GM11168 (cell line): ENCODE data around the gene CHML.

Experiments used
- in situ Hi-C: fragments of 300-500 bp; cut with MboI; formaldehyde crosslinking; loops from one replicate; pipeline ENCODE4 v1.12.0; 2022; ENCODE audit warnings: low sequenced_read_pairs; ENCODE audit not compliant: unreplicated experiment

The CHML gene

DNA sequence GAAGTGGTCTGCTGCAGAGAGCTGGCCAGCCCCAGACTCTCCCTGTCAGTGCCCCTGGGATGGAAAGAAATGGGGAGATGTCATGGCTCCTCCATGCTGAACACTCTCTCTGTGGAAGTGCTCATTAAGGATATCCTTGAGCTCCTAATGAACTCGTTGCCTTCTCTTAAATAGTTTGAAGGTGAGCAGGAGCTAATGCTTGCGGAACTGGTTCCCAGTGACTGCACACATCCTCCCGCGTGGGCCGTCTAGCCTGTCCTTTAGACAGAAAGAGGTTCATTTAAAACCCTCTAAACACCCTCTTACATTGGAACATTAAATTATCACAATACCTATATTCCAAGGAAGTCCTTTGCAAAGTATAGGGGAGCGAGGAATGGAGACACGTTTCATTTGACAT, 6.0 kb upstream of the CHML start:
- in situ Hi-C loops: no loop called here

DNA sequence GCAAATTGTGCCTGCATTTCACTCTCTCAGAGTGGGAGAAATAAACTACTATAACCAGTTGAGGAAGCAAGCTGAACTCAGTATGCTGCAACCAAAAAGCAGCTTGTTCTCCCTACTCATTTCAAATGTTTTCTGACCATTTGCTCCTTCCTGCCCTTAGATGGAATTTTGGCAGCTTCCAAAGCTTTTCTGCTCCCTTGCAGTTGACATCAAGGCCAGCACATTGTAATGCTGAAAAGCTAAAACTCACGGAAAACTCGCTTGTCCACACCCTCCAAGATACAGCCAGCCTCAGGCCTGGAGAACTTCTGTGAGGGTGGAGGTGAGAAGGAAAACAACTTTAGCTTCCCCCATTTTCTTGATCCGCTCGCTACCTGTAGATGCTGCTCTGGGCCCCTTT, 5.0 kb upstream of the CHML start:
- in situ Hi-C loops: no loop called here

DNA sequence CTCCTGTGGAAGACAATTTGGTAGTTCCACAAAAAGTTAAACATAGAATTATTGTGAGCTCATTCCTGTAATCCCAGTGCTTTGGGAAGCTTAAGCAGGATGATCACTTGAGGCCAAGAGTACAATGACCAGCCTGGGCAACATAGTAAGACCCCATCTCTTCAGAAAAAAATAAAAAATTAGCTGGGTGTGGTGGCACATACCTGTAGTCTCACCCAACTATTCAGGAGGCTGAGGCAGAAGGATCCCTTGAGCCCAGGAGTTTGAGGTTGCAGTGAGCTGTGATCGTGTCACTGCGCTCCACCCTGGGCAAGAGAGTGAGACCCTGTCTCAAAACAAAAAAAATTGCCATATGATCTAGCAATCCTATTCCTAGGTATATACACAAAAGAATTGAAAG, 4.1 kb upstream of the CHML start:
- in situ Hi-C loops: no loop called here

DNA sequence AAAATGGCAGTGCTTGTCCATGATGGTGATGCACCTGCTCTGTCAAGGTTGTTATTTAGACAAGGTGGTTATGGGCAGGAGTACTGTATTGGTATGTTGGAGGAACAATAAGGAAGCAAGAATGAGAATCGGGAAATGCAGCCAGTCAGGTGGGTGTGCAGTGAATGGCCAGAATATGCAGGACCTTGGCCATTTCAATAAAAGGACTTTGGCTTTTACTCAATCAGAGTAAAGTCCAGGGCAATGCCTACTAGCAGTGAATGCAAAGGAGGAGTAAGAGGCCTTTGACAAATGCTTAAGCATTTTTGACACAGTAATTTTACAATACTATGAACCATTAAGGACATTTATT, 2.4 kb upstream of the CHML start:
- in situ Hi-C loops: no loop called here

DNA sequence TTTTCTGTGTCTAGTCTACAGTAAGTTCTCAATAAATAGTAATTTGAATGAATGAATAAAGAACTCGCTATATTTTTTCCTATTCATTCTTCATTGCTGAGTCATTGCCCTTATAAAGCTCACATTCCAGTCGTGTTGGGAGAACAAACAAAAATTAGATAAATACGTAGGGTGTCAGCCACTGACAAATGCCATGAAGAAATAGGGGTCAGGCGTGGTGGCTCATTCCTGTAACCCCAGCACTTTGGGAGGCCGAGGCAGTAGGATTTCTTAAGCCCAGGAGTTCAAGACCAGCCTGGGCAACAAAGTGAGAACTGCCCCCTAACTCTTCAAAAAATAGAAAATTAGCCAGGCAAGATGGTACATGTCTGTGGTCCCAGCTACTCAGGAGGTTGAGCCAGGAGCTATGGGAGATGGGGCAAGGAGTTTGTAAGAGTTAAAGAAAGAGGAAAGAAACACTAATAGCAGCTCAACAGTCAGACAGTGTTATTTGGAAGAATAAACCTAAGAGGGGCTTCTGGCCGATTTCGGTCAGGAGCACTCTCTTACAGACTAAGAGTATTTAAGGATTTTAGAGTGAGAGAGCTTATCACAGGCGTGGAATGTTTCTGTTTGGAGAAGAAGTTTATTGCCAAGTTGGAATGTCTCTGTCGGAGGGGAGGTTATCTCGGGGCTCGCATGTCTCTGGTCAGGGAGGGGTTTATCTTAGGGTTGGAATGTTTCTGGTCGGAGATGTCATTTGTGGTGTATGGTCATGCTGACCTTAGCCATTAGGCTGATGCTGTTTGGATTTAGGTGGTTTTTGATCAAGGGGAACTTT, 1.8 kb upstream of the CHML start:
- in situ Hi-C loops: no loop called here

DNA sequence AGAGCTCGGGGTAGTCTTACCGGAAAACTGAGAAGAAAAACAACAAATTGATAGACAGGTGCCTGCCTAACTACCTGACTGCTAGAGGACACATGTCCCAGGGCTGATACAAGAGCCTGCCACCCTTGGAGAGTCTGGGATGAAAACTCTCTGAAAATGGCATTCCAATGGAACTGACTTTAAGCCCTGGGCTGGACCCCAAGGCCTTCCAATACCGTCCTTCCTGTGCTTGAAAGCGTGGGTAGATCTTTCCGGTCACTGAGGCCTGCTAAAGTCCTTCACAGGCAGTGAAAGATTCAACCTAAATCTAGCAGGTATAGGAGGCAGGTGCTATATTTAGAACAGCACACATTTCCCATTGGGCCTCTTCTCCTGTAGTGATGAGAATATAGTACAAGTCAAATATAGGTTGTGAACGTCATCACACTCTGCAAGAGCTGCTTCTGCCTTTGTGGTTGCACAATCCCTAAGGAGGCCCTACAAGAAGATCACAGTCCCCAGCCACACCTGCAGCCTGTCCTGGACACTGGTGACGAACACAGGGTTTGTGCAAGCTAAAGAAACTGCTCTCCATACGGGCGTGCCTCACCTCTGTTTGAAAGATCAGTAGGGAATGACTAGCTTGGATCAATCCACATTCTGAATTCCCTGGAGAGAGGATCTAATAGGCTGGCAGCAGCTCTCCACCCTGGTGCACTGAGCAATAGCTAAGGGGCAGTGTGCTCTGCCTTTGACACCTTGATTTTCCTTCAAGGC, 876 bp upstream of the CHML start:
- in situ Hi-C loops: no loop called here

DNA sequence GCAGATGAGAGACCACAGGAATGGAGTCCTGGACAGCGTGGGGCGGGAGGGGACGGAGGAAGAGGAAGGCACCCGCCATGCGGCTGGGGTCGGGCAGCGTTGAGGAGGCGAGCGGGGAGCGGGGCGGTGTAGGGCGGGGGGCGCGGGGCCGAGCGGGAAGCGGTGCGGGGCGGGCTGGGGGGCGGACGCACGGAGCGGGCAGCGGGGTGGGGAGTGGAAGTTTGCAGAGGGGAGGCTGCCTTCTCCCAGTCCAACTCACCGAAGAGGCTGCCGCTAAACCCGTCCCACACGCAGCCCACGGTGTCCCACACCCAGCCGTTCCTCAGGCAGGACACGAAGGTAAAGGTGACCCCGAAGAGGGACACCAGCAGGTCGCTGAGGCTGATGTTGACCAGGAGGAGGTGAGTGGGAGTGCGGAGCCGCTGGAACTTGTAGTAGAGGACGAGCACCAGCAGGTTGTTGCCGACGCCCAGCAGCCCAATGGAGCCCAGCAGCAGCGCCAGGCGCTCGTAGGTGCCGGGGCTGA, 483 bp downstream of the CHML start:
- in situ Hi-C loops: no loop called here

DNA sequence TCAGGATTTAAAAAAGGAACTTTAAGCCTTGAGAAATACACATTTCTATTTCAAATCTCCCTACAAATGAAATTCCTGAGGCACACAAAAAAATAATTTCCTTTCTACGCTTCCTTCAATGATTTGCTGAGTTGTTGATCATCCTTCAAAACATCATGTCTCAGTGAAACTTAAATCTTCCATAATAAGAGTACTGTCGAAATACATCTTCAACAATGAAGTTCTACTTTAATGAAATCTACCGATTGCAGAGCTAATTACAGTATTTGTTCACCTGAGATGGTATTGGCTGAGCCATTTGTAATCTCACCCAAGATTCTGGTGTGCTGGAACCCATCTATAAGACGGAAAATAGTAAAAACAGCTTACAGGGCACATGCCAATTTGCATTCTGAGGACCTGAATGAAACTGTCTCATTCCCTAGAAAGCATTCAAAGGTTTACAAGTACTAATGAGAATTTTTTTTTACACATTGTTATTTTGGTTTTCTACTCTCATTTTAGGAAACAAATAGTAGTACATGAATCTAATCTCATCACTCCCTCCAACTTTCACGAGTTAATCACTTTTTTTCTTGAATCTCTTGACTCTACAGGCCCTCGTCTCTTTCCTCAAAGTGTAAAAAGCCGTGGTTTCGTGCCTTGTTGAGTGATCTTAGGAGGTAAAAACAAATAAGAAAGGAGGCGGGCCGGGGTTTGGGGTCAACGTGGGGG, 1.1 kb downstream of the CHML start:
- in situ Hi-C loops: no loop called here

DNA sequence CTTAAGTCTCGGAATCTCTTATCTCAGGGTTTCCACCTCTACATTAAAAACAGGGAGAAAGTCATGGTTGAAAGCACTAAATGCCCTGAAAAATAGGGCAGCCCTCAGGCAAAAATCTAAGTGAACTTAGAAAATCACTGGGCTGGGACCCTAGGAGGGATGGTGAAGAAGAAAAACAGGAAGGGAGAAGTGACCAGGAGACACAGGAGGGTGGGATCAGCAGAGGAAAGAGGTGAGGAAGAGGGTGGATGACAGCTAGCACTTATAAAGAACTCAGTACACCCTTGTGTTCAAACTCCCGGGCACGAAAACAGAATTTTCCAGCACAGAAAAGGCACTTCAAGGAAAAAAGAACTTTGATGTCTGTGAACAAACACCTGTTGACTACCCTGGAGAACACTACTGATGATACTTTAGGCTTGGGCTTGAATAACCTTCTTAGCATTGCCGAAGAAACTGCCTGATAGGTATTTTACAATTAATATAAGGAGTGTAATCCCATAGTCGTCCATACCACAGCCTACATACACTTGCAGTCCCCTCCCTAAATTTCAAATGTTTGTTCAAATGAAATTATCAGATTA, 2.0 kb downstream of the CHML start:
- in situ Hi-C loops: no loop called here

DNA sequence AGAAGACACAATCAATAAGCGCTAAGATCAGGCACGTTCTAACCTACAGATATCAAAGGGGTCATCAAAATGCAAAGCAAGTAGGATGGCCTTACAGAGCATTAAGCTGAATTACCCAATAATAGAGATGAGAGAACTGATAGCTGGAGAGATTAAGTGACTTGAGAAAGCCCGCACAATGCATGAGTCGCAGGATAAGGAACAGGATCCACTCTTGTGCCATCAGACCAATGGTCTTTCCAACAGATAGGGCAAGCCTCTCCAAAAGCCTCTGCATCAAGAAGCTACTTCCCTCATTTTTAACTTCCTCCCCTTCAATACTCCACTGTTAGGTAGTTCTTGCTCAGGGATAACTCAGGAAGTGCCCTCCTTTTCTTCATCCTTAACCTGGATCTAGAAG, 2.6 kb downstream of the CHML start:
- in situ Hi-C loops: no loop called here

DNA sequence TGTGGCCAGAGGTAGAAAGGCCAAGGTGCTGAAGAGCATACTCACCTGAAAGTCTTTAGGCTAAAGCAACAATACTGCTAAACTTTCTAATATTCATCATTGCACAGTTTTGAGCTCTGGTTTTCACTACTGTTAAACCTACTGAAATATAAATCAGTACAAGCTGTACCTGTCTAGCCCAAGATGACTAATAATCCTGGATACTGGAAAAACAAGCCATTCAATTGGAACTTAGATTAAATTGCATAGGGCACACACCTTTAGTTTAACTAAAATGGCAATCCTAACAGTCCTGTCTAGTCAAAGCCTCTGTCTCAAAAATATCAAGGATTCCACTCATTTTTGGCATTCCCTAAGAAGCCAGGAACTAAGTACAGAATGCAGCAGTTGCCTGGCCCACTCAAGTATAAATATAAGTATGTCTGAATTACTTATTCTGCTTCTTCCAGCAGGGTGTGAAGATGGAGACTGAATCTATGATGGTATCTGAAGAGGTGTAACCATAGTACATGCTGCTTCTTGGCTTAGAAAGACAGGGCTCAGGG, 3.1 kb downstream of the CHML start:
- in situ Hi-C loops: no loop called here

DNA sequence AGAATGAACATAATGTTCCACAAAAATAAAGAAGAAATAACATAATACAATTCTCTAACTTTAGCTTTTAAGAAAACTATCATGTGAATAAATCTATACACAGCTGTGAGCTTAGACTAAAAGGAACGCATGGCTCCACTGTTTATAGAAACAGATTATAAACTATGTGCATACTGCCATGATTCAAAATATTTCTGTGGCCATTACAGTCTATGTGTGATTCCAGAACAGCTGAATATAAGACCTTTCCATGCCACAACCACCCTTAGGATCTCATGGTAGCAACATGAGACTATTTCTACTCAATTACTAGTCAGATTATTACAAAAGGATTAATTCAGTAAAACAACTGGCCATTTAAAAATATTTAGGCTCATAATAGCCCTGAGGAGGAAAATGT, 3.9 kb downstream of the CHML start:
- in situ Hi-C loops: no loop called here

DNA sequence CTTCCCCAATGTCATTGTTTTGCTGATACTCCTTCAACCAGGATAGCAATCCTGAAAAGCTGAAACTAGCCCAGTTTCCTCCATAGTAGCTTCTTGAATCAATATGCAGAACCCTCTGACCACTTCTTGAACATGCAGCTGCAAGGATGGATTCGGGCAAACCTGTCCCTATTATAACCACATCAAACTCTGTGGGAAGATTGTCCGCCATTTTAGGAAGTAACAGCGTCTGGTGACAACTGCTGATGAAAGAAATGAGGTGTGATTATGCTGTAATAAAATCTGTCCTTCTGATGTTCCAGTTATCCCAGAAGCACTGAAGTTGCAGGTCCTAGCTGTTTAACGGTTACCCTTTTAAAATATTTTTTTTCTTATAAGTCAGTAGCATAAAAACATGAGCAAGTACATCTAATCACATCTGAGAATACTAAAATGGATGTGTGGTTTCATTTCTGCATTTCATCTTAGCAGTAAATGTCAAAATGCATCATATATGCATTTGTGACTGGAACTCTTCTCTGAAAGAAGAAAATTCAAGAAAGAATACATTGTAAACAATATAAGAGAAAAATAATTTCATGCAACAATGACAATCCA, 4.5 kb downstream of the CHML start:
- in situ Hi-C loops: no loop called here

DNA sequence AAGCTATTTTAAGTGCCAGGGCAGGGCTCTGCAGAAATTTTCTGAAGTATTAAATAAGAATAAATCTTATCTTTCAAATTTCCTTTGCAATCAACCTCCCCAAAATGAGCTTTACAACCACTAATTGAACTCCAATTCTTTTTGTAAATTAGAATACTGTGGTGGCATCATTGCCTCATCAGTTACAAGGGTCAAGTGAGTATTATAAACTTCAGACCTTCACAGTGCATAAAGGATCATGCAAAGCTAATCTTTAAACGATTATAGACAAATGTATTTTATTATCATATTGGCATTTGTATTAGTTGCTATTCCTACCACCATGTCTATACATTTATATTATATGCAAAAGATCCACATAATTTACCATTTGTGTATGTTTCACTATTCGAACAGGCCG, 7.2 kb downstream of the CHML start:
- in situ Hi-C loops: no loop called here

DNA sequence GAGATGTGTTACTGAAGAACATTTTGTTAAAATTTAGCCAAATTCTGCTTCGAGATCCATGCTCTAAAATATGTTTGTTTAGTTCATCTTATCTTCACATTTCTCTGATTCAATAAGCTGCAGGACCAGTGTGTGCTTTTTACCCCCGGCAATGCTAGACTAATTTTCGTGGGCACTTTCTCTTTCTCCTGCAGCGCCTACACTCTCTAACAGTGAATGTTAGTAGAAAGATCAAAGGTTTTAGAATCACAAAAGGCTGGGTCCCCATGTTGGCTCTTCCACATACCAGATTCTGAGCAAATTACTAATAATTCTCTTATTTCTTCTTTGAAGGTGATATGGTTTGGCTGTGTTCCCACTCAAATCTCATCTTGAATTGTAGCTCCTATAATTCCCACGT, 8.5 kb downstream of the CHML start:
- in situ Hi-C loops: no loop called here

DNA sequence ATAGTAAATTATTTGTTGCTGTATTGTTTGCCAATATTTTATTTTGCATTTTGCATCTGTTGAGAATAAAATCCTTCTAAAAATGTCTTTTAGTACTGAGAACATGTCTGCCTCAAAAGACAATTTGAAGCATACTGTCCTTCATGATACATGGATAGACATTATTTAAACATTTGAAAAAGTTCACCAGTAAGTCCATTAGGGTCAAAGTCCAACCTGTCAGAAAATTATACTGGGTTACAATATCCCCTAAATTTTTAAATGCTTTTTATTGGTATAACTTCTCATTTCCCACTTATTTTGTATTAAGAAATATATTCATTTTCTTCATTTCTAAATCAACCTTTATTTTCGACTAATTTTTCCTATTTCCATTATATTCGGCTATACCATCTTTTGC, 9.3 kb downstream of the CHML start:
- in situ Hi-C loops: no loop called here

DNA sequence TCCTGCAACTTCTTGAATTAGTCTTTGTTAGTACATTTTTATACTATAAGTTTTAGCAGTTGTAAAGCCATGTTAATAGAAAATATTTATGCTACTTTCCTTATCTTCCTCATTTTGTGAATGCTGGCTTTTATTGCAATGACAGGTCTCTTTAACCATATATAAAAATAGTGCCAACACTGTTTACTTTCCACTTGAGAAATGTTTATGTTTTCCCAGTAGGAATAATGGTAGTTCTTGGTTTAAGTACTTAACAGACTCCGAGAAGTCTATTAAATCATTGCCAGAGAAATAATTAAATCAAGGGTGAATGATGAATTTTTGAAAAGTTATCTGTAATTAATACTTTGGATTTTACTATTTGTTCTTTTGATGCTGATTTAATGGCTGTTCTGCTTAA, 9.7 kb downstream of the CHML start:
- in situ Hi-C loops: no loop called here

DNA sequence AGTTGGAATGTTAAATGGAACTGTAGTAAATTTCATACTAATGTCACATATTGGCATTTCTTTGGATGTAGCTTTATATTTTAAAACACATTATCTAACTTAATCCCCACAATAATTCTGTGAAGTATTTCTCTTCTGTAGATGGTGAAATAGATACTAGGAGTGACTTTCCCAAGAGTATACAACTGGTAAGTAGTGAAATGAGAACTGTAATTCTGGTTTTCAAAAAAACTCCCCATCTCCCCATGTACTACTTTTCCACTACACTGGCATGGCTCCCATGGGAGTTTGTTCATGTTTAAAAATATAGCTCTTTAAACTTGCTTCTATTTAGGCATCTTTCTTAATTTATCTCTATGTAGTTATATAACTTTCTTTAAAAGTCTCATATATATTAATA, 10.2 kb downstream of the CHML start:
- in situ Hi-C loops: no loop called here

DNA sequence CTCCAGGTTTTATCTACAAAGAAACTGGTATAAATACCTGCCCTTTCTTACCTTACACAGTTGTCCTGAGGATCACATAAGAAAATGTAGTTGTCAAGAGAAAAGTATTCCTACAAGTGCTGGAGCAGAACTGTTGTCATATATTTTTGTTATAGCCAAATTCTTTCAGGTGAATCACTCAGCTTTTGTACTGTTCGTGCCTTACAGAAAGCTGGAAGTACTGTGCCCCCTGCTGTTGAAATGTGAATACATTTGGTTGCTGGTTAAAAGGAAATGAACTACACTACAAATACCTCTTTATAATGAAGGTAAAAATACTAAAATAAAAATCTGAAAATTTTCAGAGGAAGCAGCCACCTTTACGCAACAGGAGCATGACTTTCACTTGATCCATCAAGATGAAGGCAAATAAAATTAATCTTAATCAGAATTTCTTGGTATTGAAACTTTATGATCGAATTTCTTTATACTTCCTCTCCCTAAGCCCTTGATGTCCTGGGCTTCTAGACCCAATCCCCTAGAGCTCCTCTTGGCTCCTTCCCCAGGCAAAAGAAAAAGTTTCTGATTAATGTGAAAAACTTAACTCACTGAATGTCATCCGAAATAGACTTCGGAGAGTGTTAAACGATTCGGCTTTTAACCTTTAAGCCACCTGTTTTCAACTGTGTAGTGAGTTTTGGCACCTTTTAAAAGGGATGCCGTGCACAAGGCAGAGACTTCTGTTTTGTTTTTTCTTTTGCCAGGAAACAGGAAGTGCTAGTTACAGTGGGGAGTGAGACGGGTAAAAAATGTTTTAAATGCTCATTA, 12.5 kb downstream of the CHML start:
- in situ Hi-C loops: loop anchor here (5.0 kb wide), 1 partner anchor 95 kb away; the partner anchor contains the start of gene KMO
